NCI-H128 (cell line): ENCODE results near the gene PRPSAP1.
A peak's percentile ranks its signal among the peaks of the same experiment; 100 is the strongest.

ENCODE experiments used
- DNase-seq: peaks from one replicate; lab custom pipeline; 2025; ENCODE audit not compliant: unreplicated experiment; lab: John Stamatoyannopoulos, UW

The PRPSAP1 gene

DNA sequence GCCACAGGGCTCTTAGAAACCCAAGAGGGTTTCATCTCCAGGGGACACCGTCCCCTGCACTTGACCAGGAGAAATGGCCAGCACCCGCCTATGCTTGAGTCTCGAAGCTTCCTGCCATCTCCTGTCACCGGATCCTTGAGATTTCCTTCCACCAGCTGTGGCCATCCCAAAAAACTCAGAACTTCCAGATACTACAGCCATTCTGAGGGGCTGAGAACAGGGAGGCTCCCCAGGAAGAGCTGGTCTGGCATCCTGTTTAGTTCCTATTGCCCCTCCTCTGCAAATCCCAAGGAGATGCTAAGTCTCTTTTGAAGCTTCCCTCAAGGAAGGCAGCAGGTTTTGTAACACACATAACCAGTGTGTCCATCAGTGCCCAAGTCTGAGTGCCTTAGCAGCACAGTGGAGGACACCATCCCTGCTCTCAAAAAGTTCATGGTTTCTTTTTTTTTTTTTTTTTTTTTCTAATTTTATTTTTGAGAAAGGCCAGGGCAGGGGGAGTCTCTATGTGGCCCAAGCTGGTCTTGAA is 86.6 kb downstream of the PRPSAP1 start:
- no peak for DNase-seq

DNA sequence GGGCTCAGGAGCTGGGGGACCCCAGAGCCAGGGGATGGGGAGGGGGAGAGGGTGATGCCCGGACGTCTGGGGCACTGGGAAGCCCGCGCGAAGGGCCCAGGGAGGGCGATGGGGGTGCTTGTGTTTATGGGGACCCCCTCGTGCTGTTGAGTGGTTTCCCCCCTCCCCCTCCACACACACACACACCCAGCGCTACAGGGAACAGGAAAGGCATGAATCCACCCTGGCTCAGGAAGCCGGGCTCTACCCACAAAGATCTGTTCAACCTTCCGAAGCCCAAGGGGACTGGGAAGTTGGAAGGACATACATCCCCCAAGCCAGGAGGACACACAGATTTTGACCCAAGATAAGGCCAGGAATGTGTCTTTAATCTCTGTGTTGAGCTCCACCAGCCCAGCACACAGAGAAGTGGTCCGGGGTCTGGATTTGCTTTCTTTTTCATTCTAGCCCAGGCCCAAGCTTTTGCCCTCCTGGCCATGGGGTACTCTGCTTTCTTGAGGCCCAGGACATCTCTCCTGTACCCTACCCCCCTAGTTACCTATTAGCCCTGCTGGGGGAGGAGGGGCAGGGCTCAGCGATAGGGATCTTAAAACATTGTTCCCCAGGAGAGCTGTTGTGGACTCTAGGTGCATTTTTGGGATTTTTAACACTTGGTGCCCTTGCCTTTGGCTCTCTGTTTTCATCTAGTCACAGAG is 87.3 kb downstream of the PRPSAP1 start:
- DNase-seq, result no peak

DNA sequence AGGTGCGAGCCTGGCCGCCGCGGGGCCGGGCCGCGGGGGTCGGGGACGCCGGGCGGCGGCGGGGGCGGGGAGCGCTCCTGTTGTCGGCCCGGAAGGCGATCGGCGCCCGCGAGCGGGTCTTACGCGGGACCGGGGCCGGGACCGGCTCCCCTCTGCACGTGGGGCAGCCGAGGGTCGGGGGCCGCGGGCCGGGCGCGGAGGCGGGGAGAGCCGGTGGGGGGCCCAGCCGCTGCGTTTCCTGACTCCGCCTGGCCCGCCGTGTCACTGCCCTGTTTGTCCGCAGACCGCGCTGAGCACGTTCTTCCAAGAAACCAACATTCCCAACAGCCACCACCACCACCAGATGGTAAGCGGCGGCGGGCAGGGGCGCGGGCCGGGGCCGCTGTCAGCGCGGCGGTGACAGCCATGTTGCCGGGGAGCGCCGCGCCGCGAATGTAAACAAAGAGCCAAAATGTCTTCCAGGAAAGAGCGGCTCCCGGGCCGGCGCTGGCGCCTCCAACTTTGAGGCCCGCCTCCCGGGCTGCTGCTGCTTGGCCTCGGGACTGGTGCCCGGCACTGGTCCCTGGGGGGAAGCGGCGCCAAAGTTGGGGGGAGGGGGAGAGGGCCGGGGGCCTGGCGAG is 88.0 kb downstream of the PRPSAP1 start:
- no peak for DNase-seq

DNA sequence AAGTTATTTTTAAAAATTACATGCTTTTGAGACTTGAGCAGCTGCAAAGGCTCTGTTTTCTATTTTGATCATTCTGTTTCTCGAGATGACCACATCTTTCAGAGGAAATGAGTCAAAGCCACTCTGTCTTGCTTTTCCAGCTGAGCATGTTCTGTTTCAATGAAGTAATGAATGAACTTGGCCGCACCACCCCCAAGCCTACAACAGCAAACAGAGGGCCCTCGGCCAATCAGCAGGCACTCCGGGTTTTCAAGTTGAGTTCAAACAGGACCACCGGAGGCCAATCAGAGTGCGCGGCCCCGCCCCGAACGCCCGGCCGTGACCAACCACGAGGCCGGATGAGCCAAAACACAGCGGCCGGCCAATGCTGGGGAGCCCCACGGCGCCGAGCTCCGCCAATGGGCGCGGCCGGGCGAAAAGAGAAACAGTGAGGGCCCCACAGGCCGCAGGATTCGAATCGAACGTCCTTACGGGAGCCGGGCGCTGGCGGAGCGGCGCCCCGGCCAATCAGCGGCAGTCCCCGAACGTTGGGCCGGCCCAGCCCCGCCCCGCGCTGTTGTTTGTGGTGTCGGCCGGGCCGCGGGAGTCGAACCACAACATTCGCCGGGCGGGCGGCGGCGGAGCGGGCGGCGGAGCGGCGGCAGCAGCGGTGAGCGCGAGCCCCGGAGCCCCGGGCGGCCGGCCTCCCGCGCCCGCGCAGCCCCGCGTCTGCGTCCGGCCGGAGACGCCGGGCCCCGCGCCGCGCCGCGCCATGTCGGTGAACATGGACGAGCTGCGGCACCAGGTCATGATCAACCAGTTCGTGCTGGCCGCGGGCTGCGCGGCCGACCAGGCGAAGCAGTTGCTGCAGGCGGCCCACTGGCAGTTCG is 88.7 kb downstream of the PRPSAP1 start, which contains the start of gene UBALD2:
Gene UBALD2, plus strand, starts transcription at position 594 of the 869 bp plus-strand sequence. Its CDS starts 158 bp downstream, at position 752.
- DNase-seq, result peak; percentile 87

DNA sequence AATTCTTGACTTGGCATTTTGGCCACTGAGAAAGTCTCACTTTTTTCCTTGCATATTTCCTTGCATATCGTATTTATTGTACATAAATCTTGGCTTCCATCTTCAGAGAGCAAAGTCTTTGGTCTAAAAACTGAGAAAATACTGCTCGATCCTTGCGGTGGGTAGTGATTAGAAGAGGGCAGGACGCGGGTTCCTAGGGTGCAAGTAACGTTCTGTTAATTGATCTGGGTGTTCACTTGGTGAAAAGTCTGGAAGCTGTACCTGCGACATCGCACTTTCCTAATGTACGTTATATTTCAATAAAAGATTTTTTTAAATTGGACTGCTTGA is 89.3 kb downstream of the PRPSAP1 start:
- DNase-seq, result no peak

DNA sequence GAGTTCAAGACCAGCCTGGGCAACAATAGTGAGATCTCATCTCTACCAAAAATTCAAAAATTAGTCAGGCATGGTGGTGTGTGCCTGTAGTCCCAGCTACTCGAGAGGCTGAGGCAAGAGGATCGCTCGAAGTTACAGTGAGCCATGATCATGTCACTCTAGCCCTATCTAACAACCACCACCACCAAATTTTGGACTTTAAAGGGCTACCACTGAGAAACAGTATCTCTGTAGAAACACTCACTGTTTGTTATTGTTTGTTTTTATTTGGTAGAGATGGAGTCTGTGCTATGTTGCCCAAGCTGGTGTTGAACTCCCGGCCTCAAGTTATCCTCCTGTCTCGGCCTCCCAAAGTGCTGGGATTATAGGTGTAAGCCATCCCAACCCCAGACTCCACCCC is 89.8 kb downstream of the PRPSAP1 start:
- no peak for DNase-seq

DNA sequence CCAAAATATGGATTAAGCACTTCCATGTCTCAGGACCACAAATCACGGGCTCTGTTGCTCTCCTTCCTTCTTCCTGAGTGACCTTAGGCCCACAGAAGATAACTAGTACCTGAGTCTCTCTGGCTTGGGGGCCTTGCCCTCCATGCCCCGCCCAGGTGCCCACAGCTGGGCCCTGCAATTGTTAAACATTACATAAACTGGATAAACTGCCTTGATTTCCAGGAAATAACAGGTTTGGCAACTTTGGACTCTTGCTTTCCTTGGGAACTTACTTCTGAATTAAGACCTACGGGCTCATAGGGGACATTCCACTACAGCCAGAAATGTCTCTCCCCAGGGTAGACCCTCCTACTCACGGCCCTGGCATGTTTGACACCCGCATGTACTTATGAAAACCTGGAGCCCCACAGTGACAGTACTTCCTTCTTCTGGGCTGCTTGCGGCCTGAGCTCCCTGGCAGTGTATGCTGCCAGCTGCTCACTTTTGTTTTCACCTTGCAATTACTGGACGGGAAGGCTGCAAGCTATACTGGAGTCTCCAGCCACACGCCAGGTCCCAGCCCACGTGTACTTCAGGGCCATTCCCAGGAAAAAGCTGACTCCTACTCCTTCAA is 90.9 kb downstream of the PRPSAP1 start:
- no peak for DNase-seq

DNA sequence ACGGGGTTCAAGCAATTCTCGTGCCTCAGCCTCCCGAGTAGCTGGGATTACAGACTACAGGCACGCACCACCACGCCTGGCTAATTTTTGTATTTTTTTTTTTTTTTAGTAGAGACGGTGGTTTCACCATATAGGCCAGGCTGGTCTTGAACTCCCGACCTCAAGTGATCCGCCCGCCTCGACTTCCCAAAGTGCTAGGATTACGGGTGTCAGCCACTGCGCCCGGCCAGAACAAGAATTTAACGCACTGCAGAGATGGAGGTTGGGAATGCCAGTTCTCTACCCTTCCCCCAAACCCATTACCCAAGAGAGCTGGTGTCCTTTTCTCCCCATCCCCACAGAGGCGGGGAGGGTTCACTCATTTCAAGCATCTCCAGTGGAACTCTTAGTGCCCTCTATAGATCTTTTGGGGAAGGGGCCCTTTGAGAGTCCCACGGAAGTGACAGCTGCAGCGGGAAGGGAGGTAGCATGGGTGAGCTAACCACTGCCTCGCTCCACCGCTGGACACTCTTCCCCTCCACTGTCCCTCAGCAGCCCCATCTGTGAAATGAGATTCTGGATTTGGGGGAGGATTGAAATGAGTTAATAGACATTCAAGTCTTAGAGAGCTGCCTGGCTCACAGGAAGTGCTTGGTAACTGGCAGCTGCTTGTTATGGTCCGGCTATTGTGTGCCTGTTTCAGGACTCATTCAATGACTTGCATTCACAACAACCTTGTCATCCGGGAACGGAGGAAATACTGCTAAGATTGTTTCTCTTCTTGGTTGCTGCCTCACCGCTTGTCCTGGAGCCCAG is 92.1 kb downstream of the PRPSAP1 start:
- DNase-seq, result no peak

DNA sequence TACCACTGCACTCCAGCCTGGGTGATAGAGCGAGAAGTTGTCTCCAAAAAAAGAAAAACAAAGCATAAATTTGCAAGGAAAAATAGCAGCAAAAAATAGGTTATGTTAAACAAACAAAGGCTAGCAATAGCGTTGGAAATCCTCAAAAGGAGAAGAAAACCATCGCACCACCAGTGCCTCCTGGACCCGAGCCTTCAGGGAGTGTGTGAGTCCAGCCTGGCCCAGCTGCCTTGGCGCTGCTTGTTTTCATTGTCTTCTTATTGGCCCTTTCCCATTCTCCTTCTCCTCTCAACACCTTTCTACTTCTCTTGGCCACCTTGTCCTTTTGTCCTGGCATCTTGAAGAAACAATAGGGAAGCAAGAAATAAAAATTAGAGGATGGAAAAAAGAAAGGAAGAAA is 93.0 kb downstream of the PRPSAP1 start:
- DNase-seq, result no peak

DNA sequence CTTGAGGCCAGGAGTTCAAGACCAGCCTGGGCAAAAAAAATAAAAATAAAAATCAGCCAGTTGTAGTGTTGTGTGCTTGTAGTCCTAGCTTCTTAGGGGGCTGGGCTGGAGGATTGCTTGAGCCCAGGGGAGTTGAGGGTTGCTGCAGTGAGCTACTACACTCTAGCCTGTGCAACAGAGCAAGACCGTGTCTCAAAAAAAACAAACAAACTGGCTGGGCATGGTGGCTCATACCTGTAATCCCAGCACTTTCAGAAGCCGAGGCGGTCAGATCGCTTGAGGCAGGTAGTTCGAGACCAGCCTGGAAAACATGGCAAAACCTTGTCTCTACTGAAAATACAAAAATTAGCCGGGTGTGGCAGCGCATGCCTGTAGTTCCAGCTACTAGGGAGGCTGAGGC is 93.5 kb downstream of the PRPSAP1 start:
- DNase-seq, result no peak
